GM21786 (cell line): ENCODE data around the gene GIT2.
"Not testable (repeated sequence)": the region's sequence is repeated elsewhere in the genome, so short reads cannot be mapped to it uniquely, and the experiment has no call there.

Experiments
- ATAC-seq: cut with Tn5 transposase; IDR thresholded peaks from one replicate; pipeline ENCODE4 v1.9.1; 2021; ENCODE audit not compliant: unreplicated experiment

Gene GIT2

GRCh38 chr12:109995686-109996482 lies at the start of gene GIT2:
GIT2 (minus strand) TSS chr12:109996368; CDS start chr12:109996224, 144 bp downstream.
- ATAC-seq = peak; percentile 54

GRCh38 chr12:110042264-110042663 lies 46.1 kb upstream of the GIT2 start:
- no peak for ATAC-seq

- ATAC-seq = no peak
Measured at GRCh38 chr12:110039085-110039807, 43.1 kb upstream of the GIT2 start.

- ATAC-seq = no peak
Measured at GRCh38 chr12:110038741-110039084, 42.5 kb upstream of the GIT2 start.

- ATAC-seq = no peak
Measured at GRCh38 chr12:110037315-110037714, 41.1 kb upstream of the GIT2 start.

- no peak for ATAC-seq
Measured at GRCh38 chr12:110035534-110036104, 39.5 kb upstream of the GIT2 start.

- no peak for ATAC-seq
Measured at GRCh38 chr12:110033888-110034287, 37.7 kb upstream of the GIT2 start.

- ATAC-seq = no peak
Measured at GRCh38 chr12:110029290-110029815, 33.2 kb upstream of the GIT2 start.

GRCh38 chr12:110028323-110028722 lies 32.2 kb upstream of the GIT2 start:
- no peak for ATAC-seq

GRCh38 chr12:110024051-110024450 lies 27.9 kb upstream of the GIT2 start:
- ATAC-seq = no peak

- ATAC-seq = no peak
Measured at GRCh38 chr12:110023059-110023980, 27.2 kb upstream of the GIT2 start.

- no peak for ATAC-seq
Measured at GRCh38 chr12:110020956-110021355, 24.8 kb upstream of the GIT2 start.

GRCh38 chr12:110015132-110015531 lies 19.0 kb upstream of the GIT2 start:
- ATAC-seq = no peak

- ATAC-seq = no peak
Measured at GRCh38 chr12:110012659-110013058, 16.5 kb upstream of the GIT2 start.

GRCh38 chr12:110012137-110012536 lies 16.0 kb upstream of the GIT2 start:
- ATAC-seq = no peak

GRCh38 chr12:110010853-110011723 lies 14.9 kb upstream of the GIT2 start:
- ATAC-seq = peak; percentile 43

GRCh38 chr12:110008681-110009398 lies 12.7 kb upstream of the GIT2 start:
- not testable (repeated sequence) for ATAC-seq

- no peak for ATAC-seq
Measured at GRCh38 chr12:110007881-110008280, 11.7 kb upstream of the GIT2 start.

GRCh38 chr12:110006115-110006514 lies 9.9 kb upstream of the GIT2 start:
- ATAC-seq = no peak
